Measurements from ENCODE around the gene MACROD2. TPM values are rescaled to one million over a fixed set of nuclear protein-coding genes. Genes with fewer than 3 reads are reported as not detected.

The MACROD2 gene
- polyA plus RNA-seq, 1 donor (not counting 4 experiments of a cell fraction or from before 2014, with no cell fraction given), result 0.71 TPM

GRCh38 chr20:15561707-15562404, 1566.5 kb downstream of the MACROD2 start:
- no peak for TF ChIP-seq CTCF (optimal IDR thresholded peaks at IDR 0.05 in 1 of 3, IDR thresholded peaks at IDR 0.05 in 1 of 3, conservative IDR thresholded peaks at IDR 0.05 in 1 of 3; ENCODE audit: extremely low read depth in 1 of 3, insufficient read depth in 2 of 3, low read length in 3 of 3)
- no peak for TF ChIP-seq EZH2 (IDR thresholded peaks at IDR 0.05; ENCODE audit: low read length)
- Histone ChIP-seq H3K9ac (ENCODE audit: control insufficient read depth, extremely low read depth, insufficient read depth, low read length) (no peak overlapping the region), H3K36me3 (ENCODE audit: control insufficient read depth in 2 of 2, extremely low read depth in 1 of 2, insufficient read depth in 2 of 2, low read length in 2 of 2) (no peaks in the 10 kb centered on the region), H3K4me3 (ENCODE audit: control insufficient read depth in 2 of 3, extremely low read depth in 1 of 3, insufficient read depth in 2 of 3, low read depth in 1 of 3, low read length in 3 of 3) (no peak overlapping the region), H3K27me3 (ENCODE audit: control insufficient read depth, extremely low read depth, insufficient read depth, low read length) (no peaks in the 10 kb centered on the region), H3K9me1 (ENCODE audit: control insufficient read depth, extremely low read depth, insufficient read depth, low read length) (no peaks in the 10 kb centered on the region), H3K9me3 (ENCODE audit: control insufficient read depth, low read depth, low read length) (no peaks in the 10 kb centered on the region), H3K79me2 (ENCODE audit: control insufficient read depth, insufficient read depth, low read length) (no peaks in the 10 kb centered on the region), H3K27ac (ENCODE audit: control insufficient read depth, insufficient read depth, low read length) (no peak overlapping the region), H3K4me1 (ENCODE audit: control insufficient read depth, extremely low read depth, insufficient read depth, low read length) (no peaks in the 10 kb centered on the region), H4K20me1 (ENCODE audit: control insufficient read depth, extremely low read depth, insufficient read depth, low read length) (no peaks in the 10 kb centered on the region), H3K4me2 (ENCODE audit: control insufficient read depth, extremely low read depth, insufficient read depth, low read depth, low read length) (no peak overlapping the region), H2AFZ (ENCODE audit: control insufficient read depth, low read length) (no peak overlapping the region)
- DNase-seq (ENCODE audit: low read depth, low spot score) (no peak), FAIRE-seq (no peak)
- dilution Hi-C loops (cut with MboI; ENCODE audit: extremely low pct_ligation_motif_present, low sequenced_read_pairs), result no loop called here

- Histone ChIP-seq H3K9ac (ENCODE audit: control insufficient read depth, extremely low read depth, insufficient read depth, low read length) (no peak overlapping the region), H3K4me1 (ENCODE audit: control insufficient read depth, extremely low read depth, insufficient read depth, low read length) (no peaks in the 10 kb centered on the region), H2AFZ (ENCODE audit: control insufficient read depth, low read length) (no peak overlapping the region), H3K27me3 (ENCODE audit: control insufficient read depth, extremely low read depth, insufficient read depth, low read length) (no peaks in the 10 kb centered on the region), H3K36me3 (ENCODE audit: control insufficient read depth in 2 of 2, extremely low read depth in 1 of 2, insufficient read depth in 2 of 2, low read length in 2 of 2) (no peaks in the 10 kb centered on the region), H3K4me3 (ENCODE audit: control insufficient read depth in 2 of 3, extremely low read depth in 1 of 3, insufficient read depth in 2 of 3, low read depth in 1 of 3, low read length in 3 of 3) (no peak overlapping the region), H3K27ac (ENCODE audit: control insufficient read depth, insufficient read depth, low read length) (no peak overlapping the region), H3K4me2 (ENCODE audit: control insufficient read depth, extremely low read depth, insufficient read depth, low read depth, low read length) (no peak overlapping the region), H3K79me2 (ENCODE audit: control insufficient read depth, insufficient read depth, low read length) (no peaks in the 10 kb centered on the region), H4K20me1 (ENCODE audit: control insufficient read depth, extremely low read depth, insufficient read depth, low read length) (no peaks in the 10 kb centered on the region), H3K9me1 (ENCODE audit: control insufficient read depth, extremely low read depth, insufficient read depth, low read length) (no peaks in the 10 kb centered on the region), H3K9me3 (ENCODE audit: control insufficient read depth, low read depth, low read length) (no peaks in the 10 kb centered on the region)
- FAIRE-seq (no peak), DNase-seq (ENCODE audit: low read depth, low spot score) (no peak)
- dilution Hi-C loops (cut with MboI; ENCODE audit: extremely low pct_ligation_motif_present, low sequenced_read_pairs), result no loop called here
- TF ChIP-seq EZH2 (IDR thresholded peaks at IDR 0.05; ENCODE audit: low read length) (no peak), CTCF (optimal IDR thresholded peaks at IDR 0.05 in 1 of 3, IDR thresholded peaks at IDR 0.05 in 1 of 3, conservative IDR thresholded peaks at IDR 0.05 in 1 of 3; ENCODE audit: extremely low read depth in 1 of 3, insufficient read depth in 2 of 3, low read length in 3 of 3) (no peak)
Observed at GRCh38 chr20:15563836-15564235, 1568.5 kb downstream of the MACROD2 start.
